Left renal cortex interstitium (tissue), 4 donors: ENCODE results near the gene SLC29A1. TPM values are rescaled to one million over a fixed set of nuclear protein-coding genes. Genes with fewer than 3 reads are reported as not detected.

Experiments
- DNase-seq, 4 donors: peaks; one replicate each; pipeline ENCODE4 v3.0.0-alpha.2; 2013; ENCODE audit warnings: low read depth in 4 of 4, low spot score in 2 of 4, missing footprints in 1 of 4
- polyA plus RNA-seq, 4 donors: library from polyadenylated mRNA; unstranded; fragments of 120-200 nt; gene quantifications; one replicate each; pipeline ENCODE4 v1.2.1, GENCODE V29; 2013; ENCODE audit not compliant: insufficient read length in 4 of 4

Gene SLC29A1
- polyA plus RNA-seq, 4 donors, result 34.1 to 37.4 (median 35.7) TPM

DNA sequence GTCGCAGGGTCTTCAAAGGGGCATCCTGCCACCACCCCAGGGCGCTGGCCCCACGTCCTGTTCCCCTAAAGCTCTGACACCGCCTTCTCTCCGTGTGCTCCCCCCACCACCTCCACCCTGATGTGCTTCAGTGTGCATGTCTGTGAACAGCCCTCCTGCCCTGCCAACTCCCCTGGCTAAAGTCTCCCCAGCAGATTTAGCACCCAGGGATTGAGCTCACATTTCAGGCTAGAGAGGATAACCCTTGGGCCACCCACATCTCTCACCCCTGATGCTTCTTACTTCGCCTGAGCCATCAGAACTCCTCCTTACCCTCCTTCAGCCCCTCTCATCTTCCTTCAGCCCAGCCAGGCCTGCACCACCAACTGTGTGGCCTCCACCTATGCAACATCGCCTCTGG is 54.4 kb downstream of the SLC29A1 start:
- DNase-seq, result no peak

DNA sequence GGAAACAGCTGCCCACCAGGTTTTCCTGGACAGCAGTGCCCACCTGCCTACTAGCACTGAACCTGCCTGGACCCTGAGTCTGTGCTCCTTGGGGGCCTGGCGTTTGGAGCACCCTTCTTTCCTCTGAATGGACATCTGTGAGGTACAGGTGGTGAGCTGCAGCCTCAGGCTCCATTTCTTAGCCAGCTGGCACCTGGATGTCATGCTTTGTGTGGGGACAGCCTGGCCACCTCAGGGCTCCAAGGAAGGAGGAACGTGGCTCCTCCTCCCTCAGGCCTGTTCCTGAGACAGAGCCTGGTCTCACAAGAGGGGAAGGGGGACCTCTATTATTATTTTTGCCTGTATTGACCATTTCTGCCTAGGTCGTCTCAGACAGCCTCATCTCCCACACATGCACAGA is 54.9 kb downstream of the SLC29A1 start:
- DNase-seq, result no peak

DNA sequence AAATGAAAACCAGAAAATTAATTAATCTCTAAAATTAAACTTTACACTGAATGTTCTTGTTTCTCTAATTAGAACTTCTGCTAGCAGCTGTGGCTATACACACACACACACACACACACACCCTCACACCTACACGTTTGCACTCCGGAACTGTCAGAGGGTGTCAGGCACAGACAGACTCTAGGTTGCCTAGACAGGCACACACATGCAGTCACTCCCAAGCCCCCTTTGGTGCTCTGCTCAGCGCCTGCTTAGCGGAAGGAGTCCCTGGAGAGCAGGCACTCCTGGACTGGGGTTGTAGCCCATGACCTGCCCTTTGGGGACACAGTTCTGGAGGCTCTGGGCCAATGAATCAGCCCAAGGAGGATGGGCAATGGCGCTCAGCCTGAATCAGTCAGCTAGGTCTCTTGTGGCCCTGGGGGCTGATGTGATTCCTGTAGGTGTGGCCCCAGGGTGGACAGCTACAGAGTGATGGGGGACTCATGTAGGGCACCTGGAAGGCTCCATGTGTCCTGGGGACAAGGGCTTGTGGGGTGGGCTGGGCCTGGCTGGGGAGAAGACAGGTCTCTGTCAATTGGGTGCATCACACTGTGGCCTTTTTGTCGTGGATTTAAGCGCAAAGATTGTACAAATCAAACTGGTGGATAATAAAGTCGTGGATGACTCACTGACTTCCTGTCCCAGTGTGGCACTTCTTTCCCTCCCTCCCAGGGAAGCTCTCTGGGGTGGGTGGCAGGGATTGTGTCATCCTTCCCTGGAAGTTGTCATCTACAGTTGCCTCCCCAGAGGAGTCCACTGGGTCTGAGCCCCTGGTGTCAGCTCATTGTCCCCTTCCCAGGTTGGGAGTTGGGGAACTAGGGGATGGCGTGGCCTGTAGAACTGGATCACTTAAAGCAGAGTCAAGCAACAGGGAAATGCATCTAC is 55.6 kb downstream of the SLC29A1 start:
- DNase-seq, result no peak

Other genes starting within 250 kb of the SLC29A1 start
- 10 to 100 TPM; 37.1 to 60.1 (median 43.3) TPM for gene MRPL14, start 96.1 kb upstream of the SLC29A1 start, polyA plus RNA-seq
- gene TMEM63B, start 96.0 kb upstream of the SLC29A1 start, polyA plus RNA-seq, result 10 to 100 TPM; 28.7 to 42.4 (median 33.0) TPM
- gene CAPN11, start 64.8 kb upstream of the SLC29A1 start, polyA plus RNA-seq, result under 1 TPM in 3 of 4 donors, not detected in 1; 0.14 to 0.38 (median 0.16) TPM
- gene MYMX, start 6.7 kb upstream of the SLC29A1 start, polyA plus RNA-seq, result 1 to 10 TPM in 1 of 4 donors, under 1 TPM in 3; 0.38 to 1.0 (median 0.57) TPM
- gene HSP90AB1, start 23.5 kb downstream of the SLC29A1 start, polyA plus RNA-seq, result 1,000 to 10,000 TPM; 1,095 to 1,303 (median 1,164) TPM
- 10 to 100 TPM; 48.9 to 68.1 (median 58.1) TPM for gene SLC35B2, start 33.9 kb downstream of the SLC29A1 start, polyA plus RNA-seq
- 10 to 100 TPM in 2 of 4 donors, 1 to 10 TPM in 2; 9.1 to 14.1 (median 11.1) TPM for gene NFKBIE, start 42.0 kb downstream of the SLC29A1 start, polyA plus RNA-seq
- 1 to 10 TPM in 2 of 4 donors, under 1 TPM in 2; 0.41 to 1.4 (median 0.98) TPM for gene TMEM151B, start 46.9 kb downstream of the SLC29A1 start, polyA plus RNA-seq
- 10 to 100 TPM; 12.2 to 23.5 (median 16.9) TPM for gene AARS2, start 89.8 kb downstream of the SLC29A1 start, polyA plus RNA-seq
- not detected for gene SPATS1, start 119.1 kb downstream of the SLC29A1 start, polyA plus RNA-seq
- 10 to 100 TPM; 36.6 to 45.0 (median 40.7) TPM for gene CDC5L, start 164.1 kb downstream of the SLC29A1 start, polyA plus RNA-seq